ENCODE measurements around the gene STX10. TPM values are rescaled to one million over a fixed set of nuclear protein-coding genes. Genes with fewer than 3 reads are reported as not detected.

The STX10 gene
- total RNA-seq, 5 donors from 2014 or later (not counting 1 experiment from before 2014, with no cell fraction given): 43.8 to 89.6 (median 67.3) TPM

DNA sequence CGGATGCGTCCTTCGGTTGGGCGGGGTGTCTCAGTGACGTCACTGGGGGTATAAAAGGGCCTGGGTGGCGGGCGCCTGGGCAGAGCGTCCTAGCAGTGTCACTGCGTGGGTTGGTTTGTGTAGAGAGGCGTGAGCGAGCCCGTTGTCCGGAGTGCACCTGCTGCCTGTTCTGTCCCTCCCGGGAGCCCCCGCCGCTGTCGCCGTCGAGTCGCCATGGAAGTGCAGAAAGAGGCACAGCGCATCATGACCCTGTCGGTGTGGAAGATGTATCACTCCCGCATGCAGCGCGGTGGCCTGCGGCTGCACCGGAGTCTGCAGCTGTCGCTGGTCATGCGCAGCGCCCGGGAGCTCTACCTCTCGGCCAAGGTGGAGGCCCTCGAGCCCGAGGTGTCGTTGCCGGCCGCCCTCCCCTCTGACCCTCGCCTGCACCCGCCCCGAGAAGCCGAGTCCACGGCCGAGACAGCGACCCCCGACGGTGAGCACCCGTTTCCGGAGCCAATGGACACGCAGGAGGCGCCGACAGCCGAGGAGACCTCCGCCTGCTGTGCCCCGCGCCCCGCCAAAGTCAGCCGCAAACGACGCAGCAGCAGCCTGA is 2.9 kb upstream of the STX10 start:
- H3K4me1 Mint-ChIP-seq: peaks cover 36 to 64% (median 46%) of the 10 kb centered on the region in 3 donors
- Histone ChIP-seq H3K9me3 (no peaks in the 10 kb centered on the region), H3K27ac (ENCODE audit: low read length) (peak overlapping the region; percentile 86), H3K4me3 (ENCODE audit: control insufficient read depth in 1 of 2, extremely low read depth in 1 of 2, low read length in 1 of 2) (peak overlapping the region; percentile 99 to 100), H3K27me3 (replicated peaks in 1 of 2; ENCODE audit: control insufficient read depth in 2 of 2, extremely low read depth in 1 of 2, insufficient read depth in 2 of 2, low read length in 1 of 2) (no peaks in the 10 kb centered on the region), H3K4me1 (ENCODE audit: control insufficient read depth in 1 of 2, extremely low read depth in 1 of 2, insufficient read depth in 2 of 2, low read length in 2 of 2) (peaks cover 13 to 67% of the 10 kb centered on the region in 2 experiments), H3K36me3 (ENCODE audit: control insufficient read depth in 2 of 2, extremely low read depth in 1 of 2, insufficient read depth in 1 of 2, low read length in 1 of 2) (peaks cover 3 to 8% of the 10 kb centered on the region in 2 donors)
- DNase-seq: peak; percentile 88 to 99 (median 96)
- peak overlapping the region; percentile 96 to 99 for H3K27ac Mint-ChIP-seq
- peak; percentile 31 to 33 (median 33) for ATAC-seq (replicated peaks in 1 of 4)
- H3K9me3 Mint-ChIP-seq: no peaks in the 10 kb centered on the region
- ChIA-PET CTCF (interaction anchor here in 1 of 2 donors (0.6 kb wide), 1 partner anchor 41 kb away, joined by 9 read pairs; no protein-coding TSS in a partner anchor), POLR2A (interaction anchor here (0.6 to 1.6 kb wide), 7 partner anchors 10 to 63 kb away, joined by 3 to 8 read pairs (median 3); partner anchors contain the start of gene NACC1 (in 1 of the 2))
- H3K36me3 Mint-ChIP-seq: peaks cover 18% of the 10 kb centered on the region
- H3K4me3 Mint-ChIP-seq: peak overlapping the region; percentile 98 to 99 (median 99)
- under 1% methylated on average over 58 of the region's 59 CpGs for WGBS (ENCODE audit: insufficient coverage)
- peaks cover 0 to 2% of the 10 kb centered on the region in 2 donors for H3K27me3 Mint-ChIP-seq

DNA sequence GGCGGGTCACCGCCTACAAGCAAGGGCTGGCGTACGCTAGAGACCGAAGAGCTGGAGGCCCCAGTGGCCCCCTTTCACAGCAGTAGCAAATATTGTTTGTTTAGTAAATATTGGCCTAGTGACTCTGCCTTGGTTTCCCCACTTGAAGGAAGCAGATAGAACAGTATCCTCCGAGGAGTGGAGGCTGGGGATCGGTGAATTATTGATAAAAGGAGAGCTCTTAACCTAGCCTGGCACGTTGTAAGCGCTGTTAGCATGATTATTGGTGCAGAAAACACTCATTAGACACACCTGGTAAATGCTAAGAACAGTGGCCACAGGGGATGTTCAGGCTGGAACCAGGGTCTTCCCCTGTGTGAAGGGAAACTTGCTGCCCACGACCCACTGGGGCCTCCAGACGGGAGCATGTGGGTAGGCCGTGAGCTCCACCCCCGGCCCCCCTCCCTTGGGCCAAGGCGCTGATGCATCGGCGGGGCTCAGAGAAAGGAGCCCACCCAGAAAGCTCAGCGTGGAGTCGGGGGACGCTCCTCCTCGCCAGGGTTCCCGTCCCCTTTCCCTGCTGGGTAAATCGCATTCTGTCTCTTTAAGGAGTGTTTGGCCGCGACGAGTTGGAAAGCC is 2.3 kb upstream of the STX10 start:
- Mint-ChIP-seq H3K36me3 (peaks cover 18% of the 10 kb centered on the region), H3K27ac (peak overlapping the region; percentile 96 to 99), H3K4me1 (peaks cover 31 to 58% (median 40%) of the 10 kb centered on the region in 3 donors), H3K4me3 (peak overlapping the region; percentile 98 to 99 (median 99)), H3K9me3 (no peaks in the 10 kb centered on the region), H3K27me3 (peaks cover 0 to 2% of the 10 kb centered on the region in 2 donors)
- CTCF ChIA-PET: interaction anchor here in 1 of 2 donors (0.6 to 0.7 kb wide), 2 partner anchors 42 to 43 kb away, joined by 3 to 9 read pairs; no protein-coding TSS in a partner anchor
- DNase-seq: no peak
- Histone ChIP-seq H3K4me3 (ENCODE audit: control insufficient read depth in 1 of 2, extremely low read depth in 1 of 2, low read length in 1 of 2) (peak overlapping the region; percentile 99 to 100), H3K9me3 (no peaks in the 10 kb centered on the region), H3K27ac (ENCODE audit: low read length) (peak overlapping the region; percentile 86), H3K36me3 (ENCODE audit: control insufficient read depth in 2 of 2, extremely low read depth in 1 of 2, insufficient read depth in 1 of 2, low read length in 1 of 2) (peaks cover 3 to 8% of the 10 kb centered on the region in 2 donors), H3K4me1 (ENCODE audit: control insufficient read depth in 1 of 2, extremely low read depth in 1 of 2, insufficient read depth in 2 of 2, low read length in 2 of 2) (peaks cover 13 to 61% of the 10 kb centered on the region in 2 experiments), H3K27me3 (replicated peaks in 1 of 2; ENCODE audit: control insufficient read depth in 2 of 2, extremely low read depth in 1 of 2, insufficient read depth in 2 of 2, low read length in 1 of 2) (no peaks in the 10 kb centered on the region)
- POLR2A ChIA-PET: interaction anchor here (0.6 to 1.6 kb wide), 7 partner anchors 11 to 64 kb away, joined by 3 to 9 read pairs (median 4); partner anchors contain the start of gene NACC1 (in 1 of the 2)
- peak; percentile 1 to 5 (median 2) for ATAC-seq (replicated peaks in 1 of 4)
- WGBS (ENCODE audit: insufficient coverage): 0% methylated on average over 18 of the region's 25 CpGs

DNA sequence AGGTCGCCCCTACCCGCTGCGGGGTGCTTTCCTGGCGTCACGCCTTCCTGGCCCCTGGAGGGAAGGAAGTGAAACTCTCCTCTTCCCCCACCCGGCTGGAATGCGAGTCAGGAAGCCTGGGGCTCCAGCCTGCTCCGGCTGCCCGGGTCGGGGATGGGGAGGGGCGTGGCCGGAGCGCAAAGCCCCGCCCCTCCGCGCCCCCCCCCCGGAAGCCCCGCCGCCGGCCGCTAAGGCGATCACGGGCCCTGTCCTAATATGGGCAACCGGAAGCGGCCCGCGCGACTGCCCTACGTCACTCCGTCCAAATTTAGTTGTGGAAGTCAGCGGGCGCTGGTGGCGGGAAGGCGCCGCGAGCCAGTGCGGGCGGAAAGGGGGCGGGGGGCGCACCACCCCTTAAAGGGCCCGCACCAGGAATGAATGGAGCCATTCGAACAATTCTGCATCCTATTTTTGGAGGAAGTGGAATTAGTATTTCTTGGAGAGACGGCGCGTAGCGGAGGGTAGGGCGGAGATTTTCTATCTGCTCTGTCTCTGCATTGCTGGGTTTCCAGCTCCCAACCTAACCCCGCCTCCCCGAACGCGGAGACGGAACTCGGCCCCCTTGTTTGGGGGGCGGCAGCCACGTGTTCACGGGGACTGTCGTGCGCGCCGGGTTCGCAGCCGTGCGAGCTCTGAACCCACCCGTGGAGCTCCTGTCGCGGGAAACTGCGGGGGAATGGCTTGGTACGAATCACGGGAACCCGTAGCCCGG is 1.6 kb upstream of the STX10 start:
- peaks cover 28 to 51% (median 38%) of the 10 kb centered on the region in 3 donors for H3K4me1 Mint-ChIP-seq
- H3K4me1 ChIP-seq (ENCODE audit: control insufficient read depth in 1 of 2, extremely low read depth in 1 of 2, insufficient read depth in 2 of 2, low read length in 2 of 2): peaks cover 6 to 60% of the 10 kb centered on the region in 2 experiments
- peaks cover 3 to 8% of the 10 kb centered on the region in 2 donors for H3K36me3 ChIP-seq (ENCODE audit: control insufficient read depth in 2 of 2, extremely low read depth in 1 of 2, insufficient read depth in 1 of 2, low read length in 1 of 2)

DNA sequence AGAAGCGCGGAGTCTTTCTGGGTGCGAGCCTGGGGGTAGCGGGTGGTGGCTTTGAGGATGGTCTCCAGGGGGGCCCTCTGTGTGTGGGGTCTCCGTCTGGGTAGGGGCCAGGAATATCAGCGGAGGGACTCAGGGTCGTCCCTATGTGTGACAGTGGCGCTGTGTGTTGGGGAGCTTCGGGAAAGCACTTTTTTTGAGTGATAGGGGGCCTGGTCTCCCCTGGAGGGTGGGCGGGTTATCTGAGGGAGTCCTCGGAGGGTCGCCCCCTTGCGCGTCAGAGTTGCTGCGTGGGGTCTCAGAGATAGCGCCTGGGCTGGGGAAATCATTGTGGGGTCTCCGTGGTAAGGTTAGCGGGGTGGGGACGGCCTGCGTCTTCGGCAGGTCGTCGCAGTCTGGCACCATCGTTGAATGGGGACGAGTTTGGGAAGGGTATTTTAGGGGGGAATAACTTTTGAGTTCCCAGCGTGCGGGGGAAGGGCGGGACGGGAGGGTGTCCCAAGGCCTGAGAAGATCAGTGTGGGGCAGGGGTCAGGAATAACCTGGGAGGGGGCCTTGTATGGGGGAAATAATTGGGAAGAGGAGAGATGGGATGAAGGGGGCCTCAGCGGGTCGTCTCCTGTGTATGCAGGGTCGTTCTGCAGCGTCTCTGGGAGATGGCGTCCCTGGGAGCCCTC is 893 bp upstream of the STX10 start:
- Mint-ChIP-seq H3K27me3 (peaks cover 0 to 2% of the 10 kb centered on the region in 2 donors), H3K36me3 (peaks cover 18% of the 10 kb centered on the region), H3K27ac (peak overlapping the region; percentile 94 to 95), H3K9me3 (no peaks in the 10 kb centered on the region), H3K4me1 (peaks cover 21 to 44% (median 33%) of the 10 kb centered on the region in 3 donors), H3K4me3 (peak overlapping the region; percentile 98 to 99 (median 99))
- DNase-seq (peak in 7 of 35 experiments; percentile 15 to 29 (median 25)), ATAC-seq (replicated peaks in 1 of 4) (peak; percentile 4 to 9 (median 7))
- peaks cover 3 to 8% of the 10 kb centered on the region in 2 donors for H3K36me3 ChIP-seq (ENCODE audit: control insufficient read depth in 2 of 2, extremely low read depth in 1 of 2, insufficient read depth in 1 of 2, low read length in 1 of 2)
- H3K9me3 ChIP-seq: no peaks in the 10 kb centered on the region
- no peaks in the 10 kb centered on the region for H3K27me3 ChIP-seq (replicated peaks in 1 of 2; ENCODE audit: control insufficient read depth in 2 of 2, extremely low read depth in 1 of 2, insufficient read depth in 2 of 2, low read length in 1 of 2)
- peak overlapping the region; percentile 73 for H3K27ac ChIP-seq (ENCODE audit: low read length)
- under 1% methylated on average over 30 of the region's 34 CpGs for WGBS (ENCODE audit: insufficient coverage)
- H3K4me1 ChIP-seq (ENCODE audit: control insufficient read depth in 1 of 2, extremely low read depth in 1 of 2, insufficient read depth in 2 of 2, low read length in 2 of 2): peaks cover 3 to 52% of the 10 kb centered on the region in 2 experiments
- ChIA-PET POLR2A (no interaction called here), CTCF (interaction anchor here (1.3 to 1.8 kb wide), 2 partner anchors 13 to 17 kb away, joined by 3 to 4 read pairs; no protein-coding TSS in a partner anchor)
- peak overlapping the region; percentile 70 to 99 for H3K4me3 ChIP-seq (ENCODE audit: control insufficient read depth in 1 of 2, extremely low read depth in 1 of 2, low read length in 1 of 2)

More for the DNA sequence above, 1.6 kb upstream of the STX10 start:
- Histone ChIP-seq H3K27ac (ENCODE audit: low read length) (peak overlapping the region; percentile 86), H3K9me3 (no peaks in the 10 kb centered on the region), H3K4me3 (ENCODE audit: control insufficient read depth in 1 of 2, extremely low read depth in 1 of 2, low read length in 1 of 2) (peak overlapping the region; percentile 99 to 100), H3K27me3 (replicated peaks in 1 of 2; ENCODE audit: control insufficient read depth in 2 of 2, extremely low read depth in 1 of 2, insufficient read depth in 2 of 2, low read length in 1 of 2) (no peaks in the 10 kb centered on the region)
- POLR2A ChIA-PET: interaction anchor here (0.6 to 1.6 kb wide), 8 partner anchors 12 to 1805 kb away, joined by 3 to 9 read pairs (median 4); partner anchors contain the start of genes CCDC159 (in 1 of the 2), NACC1 (in 1 of the 2) and TMEM205 (in 1 of the 2)
- Mint-ChIP-seq H3K4me3 (peak overlapping the region; percentile 98 to 99 (median 99)), H3K36me3 (peaks cover 18% of the 10 kb centered on the region), H3K27ac (peak overlapping the region; percentile 96 to 99), H3K27me3 (peaks cover 0 to 2% of the 10 kb centered on the region in 2 donors), H3K9me3 (no peaks in the 10 kb centered on the region)
- ATAC-seq (replicated peaks in 1 of 4) (peak; percentile 54 to 60 (median 58)), DNase-seq (peak; percentile 90 to 97 (median 93))
- WGBS (ENCODE audit: insufficient coverage): 0% methylated on average over 58 of the region's 71 CpGs
- CTCF ChIA-PET: interaction anchor here in 1 of 2 donors (0.7 kb wide), 1 partner anchor 43 kb away, joined by 3 read pairs; no protein-coding TSS in a partner anchor

DNA sequence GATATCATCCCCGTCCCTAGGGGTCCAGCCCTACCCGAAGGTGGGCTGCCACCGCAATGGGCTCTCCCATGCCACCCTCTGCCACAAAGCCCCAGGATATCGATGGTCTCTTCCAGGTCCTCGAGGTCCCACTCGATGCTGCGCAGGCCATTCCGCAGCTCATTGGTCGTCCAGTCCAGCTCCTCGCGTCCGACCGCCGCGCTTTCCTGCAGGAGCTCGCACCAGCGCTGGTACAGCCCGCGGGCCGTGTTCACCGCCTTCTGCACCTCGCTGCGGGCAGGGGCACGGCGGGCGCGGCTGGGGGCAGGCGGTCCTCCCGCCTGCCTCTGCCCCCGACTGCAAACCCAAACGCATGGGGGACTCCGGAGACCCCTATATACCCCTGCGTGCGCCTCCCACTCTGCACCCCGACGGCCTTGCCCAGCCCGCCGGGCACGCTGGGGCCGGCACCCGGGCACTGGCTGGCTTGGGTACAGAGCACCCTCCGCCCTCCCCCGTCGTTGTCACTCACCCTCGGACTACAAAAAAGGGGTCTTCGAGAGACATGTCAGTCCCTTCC is 468 bp downstream of the STX10 start:
- ATAC-seq (replicated peaks in 1 of 4): peak; percentile 0 to 5 (median 3)
- Histone ChIP-seq H3K4me1 (ENCODE audit: control insufficient read depth in 1 of 2, extremely low read depth in 1 of 2, insufficient read depth in 2 of 2, low read length in 2 of 2) (peaks cover 3 to 40% of the 10 kb centered on the region in 2 experiments), H3K9me3 (no peaks in the 10 kb centered on the region), H3K36me3 (ENCODE audit: control insufficient read depth in 2 of 2, extremely low read depth in 1 of 2, insufficient read depth in 1 of 2, low read length in 1 of 2) (peaks cover 5 to 10% of the 10 kb centered on the region in 2 donors), H3K4me3 (ENCODE audit: control insufficient read depth in 1 of 2, extremely low read depth in 1 of 2, low read length in 1 of 2) (peak overlapping the region; percentile 70 to 99), H3K27me3 (replicated peaks in 1 of 2; ENCODE audit: control insufficient read depth in 2 of 2, extremely low read depth in 1 of 2, insufficient read depth in 2 of 2, low read length in 1 of 2) (no peaks in the 10 kb centered on the region), H3K27ac (ENCODE audit: low read length) (peak overlapping the region; percentile 73)
- peaks cover 0 to 2% of the 10 kb centered on the region in 2 donors for H3K27me3 Mint-ChIP-seq
- H3K4me3 Mint-ChIP-seq: peak overlapping the region; percentile 98 to 99 (median 99)
- H3K36me3 Mint-ChIP-seq: peaks cover 15% of the 10 kb centered on the region
- H3K27ac Mint-ChIP-seq: peak overlapping the region; percentile 94 to 95
- CTCF ChIA-PET: interaction anchor here (0.6 to 1.8 kb wide), 5 partner anchors 15 to 987 kb away, joined by 3 to 6 read pairs (median 3); partner anchors contain the start of gene ZNF136 (in 1 of the 2)
- DNase-seq: peak in 4 of 35 experiments; percentile 17 to 45 (median 22)
- POLR2A ChIA-PET: no interaction called here
- peaks cover 15 to 38% (median 28%) of the 10 kb centered on the region in 3 donors for H3K4me1 Mint-ChIP-seq
- under 1% methylated on average over 44 of the region's 46 CpGs for WGBS (ENCODE audit: insufficient coverage)
- H3K9me3 Mint-ChIP-seq: no peaks in the 10 kb centered on the region
